ENCODE data around the gene MMP23B. TPM values are rescaled to one million over a fixed set of nuclear protein-coding genes. Genes with fewer than 3 reads are reported as not detected.
"Not testable (repeated sequence)": the region's sequence is repeated elsewhere in the genome, so short reads cannot be mapped to it uniquely, and the experiment has no call there.

The MMP23B gene
- not detected in 2 replicates for total RNA-seq (2014; rRNA removed; shearing (Covaris generic))
- polyA plus RNA-seq (2015; cell fraction: cytosol; rRNA removed), result 0.07 TPM in 1 of 2 replicates, not detected in the other
- 1.5 and 1.9 TPM in 2 replicates for polyA plus RNA-seq (2015; cell fraction: nucleus; rRNA removed)

DNA sequence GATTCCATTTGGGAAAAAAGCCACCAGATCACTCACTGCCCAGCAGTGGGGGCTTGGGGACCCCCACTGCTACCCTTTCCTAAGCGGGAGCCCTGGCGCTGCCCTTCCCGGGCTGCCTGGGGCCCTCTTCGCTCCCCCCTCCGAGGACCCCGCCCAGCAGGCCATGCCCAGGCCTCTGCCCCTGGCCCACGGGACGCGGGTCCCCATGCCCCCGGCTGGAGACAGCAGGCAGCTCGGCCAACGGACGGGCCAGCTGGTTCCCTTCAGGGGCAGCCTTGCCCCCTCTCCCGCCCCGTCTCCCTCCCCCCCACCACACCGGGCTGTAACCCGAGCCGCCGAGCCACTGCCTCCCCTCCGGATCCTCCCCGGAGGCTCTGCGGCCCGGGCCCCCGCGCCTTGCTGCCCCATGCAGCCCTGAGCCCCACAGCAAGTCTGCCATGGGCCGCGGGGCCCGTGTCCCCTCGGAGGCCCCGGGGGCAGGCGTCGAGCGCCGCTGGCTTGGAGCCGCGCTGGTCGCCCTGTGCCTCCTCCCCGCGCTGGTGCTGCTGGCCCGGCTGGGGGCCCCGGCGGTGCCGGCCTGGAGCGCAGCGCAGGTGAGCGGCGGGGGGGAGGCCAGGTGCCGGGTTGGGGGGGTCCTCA is at the start of gene MMP23B:
TSS of gene MMP23B (plus strand) at position 392 of the 639 bp plus-strand sequence. CDS start at position 438, 46 bp downstream.
- DNase-seq (ENCODE audit: low read depth), result no peak

DNA sequence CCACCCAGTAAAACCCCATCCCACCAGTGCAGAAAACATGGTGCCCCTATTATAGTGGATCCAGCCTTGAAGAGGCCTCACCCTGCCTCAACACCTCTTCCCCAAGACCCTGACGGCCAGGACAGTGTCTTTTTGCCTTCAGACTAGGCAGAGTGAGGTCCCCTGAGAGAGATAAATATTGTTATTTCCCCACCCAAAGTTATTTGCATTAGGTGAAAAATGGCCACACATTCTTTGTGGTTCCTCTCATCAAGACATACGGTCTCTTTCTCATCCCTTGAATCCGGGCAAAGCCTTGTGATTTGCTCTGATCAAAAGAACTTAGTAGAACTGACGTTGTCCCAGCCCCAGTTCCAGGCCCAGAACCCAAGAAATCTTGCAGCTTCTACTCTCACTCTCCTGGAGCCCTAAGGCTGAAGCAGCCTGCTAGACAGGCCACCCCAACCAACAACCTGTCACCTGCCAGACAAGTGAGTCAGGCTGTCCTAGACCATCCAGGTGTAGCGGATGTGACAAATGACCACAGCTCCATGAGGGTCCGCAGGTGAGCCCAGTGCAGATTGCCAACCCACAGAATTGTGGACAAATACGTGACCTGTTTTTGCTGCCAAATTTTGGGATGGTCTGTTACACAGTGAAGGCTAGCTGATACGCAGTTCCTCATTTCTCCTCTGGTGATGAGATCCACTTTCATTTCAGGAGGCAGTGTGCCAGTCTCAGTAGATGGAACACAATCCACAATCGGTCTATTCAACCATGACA is 49.2 kb upstream of the MMP23B start:
- no peak for DNase-seq (ENCODE audit: low read depth)

DNA sequence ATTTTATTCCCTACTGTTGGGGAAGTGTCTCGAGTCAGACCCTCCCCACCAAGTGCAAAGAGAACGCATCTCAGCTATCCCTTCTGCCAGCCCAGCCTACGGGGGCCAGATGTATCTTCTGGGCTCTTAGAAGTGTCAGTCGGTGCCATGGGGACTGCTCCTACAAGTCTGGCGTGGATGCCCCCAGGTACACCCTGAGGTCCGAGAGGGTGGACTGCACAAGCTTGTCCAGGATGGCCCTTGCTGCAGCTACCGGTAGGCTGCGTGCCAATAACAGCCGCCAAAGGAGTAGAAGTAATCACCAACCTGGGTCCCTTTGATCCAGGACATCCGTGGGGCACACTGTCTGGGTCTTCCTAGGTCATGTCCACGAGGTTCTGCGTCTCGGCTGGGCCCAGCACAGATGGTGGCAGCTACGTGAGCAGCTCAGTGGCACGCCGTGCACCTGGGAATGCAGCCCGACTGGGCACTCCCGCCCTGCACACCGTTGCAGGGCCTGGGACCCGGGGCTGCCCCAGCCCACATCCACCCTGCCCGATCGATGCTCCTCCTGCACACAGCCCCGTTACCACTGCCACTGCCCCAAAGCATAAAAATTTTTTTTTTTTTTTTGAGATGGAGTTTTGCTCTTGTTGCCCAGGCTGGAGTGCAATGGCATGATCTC is 48.5 kb upstream of the MMP23B start:
- DNase-seq (ENCODE audit: low read depth), result no peak

DNA sequence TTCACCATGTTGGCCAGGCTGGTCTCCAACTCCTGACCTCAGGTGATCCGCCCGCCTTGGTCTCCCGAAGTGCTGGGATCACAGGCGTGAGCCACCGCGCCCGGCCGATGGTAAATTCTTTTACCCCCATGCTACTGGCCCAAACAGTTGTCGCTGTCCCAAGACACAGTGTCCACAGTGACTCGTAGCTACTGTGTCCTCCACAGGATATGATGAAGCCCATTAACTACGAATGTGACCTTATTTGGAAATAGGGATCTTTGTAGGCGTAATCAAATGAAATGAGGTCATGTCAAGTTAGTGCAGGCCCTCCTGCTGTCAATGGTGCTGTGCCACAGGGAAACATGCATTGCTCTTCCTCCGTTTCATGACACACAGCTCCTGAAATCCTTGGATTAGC is 40.5 kb upstream of the MMP23B start:
- peak; percentile 48 for DNase-seq (ENCODE audit: low read depth)

GRCh38 chr1:1593834-1594601 is 38.0 kb upstream of the MMP23B start:
- DNase-seq (ENCODE audit: low read depth), result no peak

GRCh38 chr1:1594602-1595260 is 37.2 kb upstream of the MMP23B start:
- no peak for DNase-seq (ENCODE audit: low read depth)

DNA sequence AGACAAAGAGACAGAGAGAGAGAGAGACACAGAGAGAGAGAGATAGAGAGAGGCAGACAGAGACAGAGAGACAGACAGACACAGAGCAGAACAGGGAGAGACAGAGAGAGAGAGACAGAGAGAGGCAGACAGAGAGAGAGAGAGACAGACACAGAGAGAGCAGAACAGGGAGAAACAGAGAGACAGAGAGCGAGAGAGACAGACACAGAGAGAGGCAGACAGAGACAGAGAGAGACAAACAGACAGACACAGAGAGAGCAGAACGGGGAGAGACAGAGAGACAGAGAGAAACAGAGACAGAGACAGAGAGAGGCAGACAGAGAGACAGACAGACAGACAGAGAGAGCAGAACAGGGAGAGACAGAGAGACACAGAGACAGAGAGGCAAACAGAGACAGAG is 36.6 kb upstream of the MMP23B start:
- DNase-seq (ENCODE audit: low read depth), result not testable (repeated sequence)

GRCh38 chr1:1596493-1597274 is 35.3 kb upstream of the MMP23B start:
- DNase-seq (ENCODE audit: low read depth), result no peak

- DNase-seq (ENCODE audit: low read depth), result no peak
These were observed 34.6 kb upstream of the MMP23B start for GRCh38 chr1:1597275-1597930.

DNA sequence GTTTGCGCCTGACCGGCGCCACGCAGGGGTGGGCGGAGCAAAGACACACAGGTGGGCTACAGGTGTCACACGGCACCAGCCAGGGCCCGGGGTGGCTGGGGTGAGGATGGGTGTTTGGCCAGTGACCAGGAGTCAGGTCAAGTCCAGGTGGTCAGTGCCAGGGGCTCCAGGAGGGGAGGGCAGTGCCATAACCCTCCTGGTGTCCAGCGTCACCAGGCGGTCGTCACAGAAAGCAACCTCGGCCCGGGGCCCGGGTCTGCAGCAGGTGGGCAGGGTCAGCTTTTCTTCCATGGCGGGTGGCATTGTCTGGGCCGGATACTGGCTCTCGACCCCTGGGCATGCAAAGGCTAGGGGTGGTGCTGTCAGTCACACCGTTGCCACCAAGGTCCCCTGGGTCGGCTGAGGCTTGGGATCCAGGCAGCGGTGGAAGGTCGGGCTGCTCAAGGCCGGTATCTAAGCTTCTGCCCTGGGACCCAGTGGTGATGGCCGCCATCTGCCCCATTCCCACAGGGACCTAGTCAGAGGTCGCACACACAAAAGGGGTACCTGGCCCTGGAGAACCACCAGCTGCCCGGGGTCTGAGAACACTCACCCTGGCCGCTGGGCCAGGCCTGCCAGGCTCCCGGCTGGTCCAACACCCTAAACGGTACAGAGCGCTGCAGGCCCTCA is 33.8 kb upstream of the MMP23B start:
- DNase-seq (ENCODE audit: low read depth), result no peak

DNA sequence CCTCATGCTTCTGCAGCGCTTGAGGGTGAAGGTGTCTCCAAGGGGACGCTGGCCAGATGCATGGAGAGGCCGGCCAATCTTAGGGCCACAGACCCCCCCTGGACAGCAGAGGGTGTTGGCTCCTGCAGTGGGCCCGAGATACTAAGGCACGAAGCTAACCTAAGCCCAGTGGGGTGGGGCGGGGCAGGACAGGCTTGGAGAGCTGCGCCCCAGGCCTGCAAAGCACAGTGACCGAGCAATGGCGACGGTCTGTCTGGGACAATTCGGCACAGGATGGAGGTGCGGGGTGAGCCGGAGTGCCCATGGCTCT is 33.3 kb upstream of the MMP23B start:
- DNase-seq (ENCODE audit: low read depth), result no peak

GRCh38 chr1:1599030-1599934 is 32.7 kb upstream of the MMP23B start:
- DNase-seq (ENCODE audit: low read depth), result no peak

DNA sequence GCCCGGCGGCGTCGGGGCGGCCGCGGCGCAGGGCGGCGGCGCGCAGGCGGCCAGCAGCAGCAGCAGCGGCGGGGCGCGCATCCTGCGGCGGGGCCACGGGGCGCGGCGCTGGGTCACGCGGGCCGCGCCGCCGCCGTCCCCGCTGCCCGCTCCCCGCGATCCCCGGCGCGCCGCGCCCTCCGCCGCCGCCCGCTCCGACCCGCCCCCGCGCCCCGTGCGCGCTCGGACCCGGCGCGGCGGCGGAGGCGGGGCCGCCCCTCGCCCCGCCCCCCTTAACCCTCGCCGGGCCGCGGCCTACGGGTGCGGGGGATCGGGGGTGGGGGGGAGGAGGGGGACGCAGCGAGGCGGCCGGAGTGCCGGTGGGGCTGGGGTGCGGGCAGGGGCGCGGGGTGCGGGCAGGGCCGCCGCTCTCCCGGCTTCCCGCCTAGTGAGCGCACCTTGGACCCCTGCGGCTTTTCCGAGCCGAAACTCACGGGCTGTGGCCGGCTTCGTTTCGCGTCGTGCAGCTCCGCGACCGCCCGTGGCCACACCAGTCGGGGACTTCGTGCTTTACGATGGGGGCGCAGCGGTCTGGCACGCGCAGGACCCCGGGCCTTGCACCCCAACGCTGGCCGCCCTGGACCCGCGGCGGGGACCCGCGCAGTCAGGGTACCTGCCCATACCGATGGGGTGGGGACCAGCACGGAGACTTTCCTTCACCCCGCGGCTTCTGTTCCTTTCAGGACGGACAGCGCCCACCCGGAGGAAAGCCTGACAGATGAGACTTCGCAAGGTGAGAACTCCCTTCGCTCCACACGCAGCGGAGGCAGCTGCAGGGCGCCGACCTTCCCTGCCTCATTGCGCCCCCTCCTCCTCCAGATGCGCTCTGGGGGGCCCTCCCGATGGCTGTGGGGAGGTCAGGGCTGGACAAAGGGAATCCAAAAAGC is 31.8 kb upstream of the MMP23B start, which contains the start of gene FNDC10:
TSS of gene FNDC10 (minus strand) at position 201 of the 926 bp plus-strand sequence. CDS start at position 81, 120 bp downstream.
- no peak for DNase-seq (ENCODE audit: low read depth)

GRCh38 chr1:1600861-1601563 is 31.0 kb upstream of the MMP23B start:
- no peak for DNase-seq (ENCODE audit: low read depth)

DNA sequence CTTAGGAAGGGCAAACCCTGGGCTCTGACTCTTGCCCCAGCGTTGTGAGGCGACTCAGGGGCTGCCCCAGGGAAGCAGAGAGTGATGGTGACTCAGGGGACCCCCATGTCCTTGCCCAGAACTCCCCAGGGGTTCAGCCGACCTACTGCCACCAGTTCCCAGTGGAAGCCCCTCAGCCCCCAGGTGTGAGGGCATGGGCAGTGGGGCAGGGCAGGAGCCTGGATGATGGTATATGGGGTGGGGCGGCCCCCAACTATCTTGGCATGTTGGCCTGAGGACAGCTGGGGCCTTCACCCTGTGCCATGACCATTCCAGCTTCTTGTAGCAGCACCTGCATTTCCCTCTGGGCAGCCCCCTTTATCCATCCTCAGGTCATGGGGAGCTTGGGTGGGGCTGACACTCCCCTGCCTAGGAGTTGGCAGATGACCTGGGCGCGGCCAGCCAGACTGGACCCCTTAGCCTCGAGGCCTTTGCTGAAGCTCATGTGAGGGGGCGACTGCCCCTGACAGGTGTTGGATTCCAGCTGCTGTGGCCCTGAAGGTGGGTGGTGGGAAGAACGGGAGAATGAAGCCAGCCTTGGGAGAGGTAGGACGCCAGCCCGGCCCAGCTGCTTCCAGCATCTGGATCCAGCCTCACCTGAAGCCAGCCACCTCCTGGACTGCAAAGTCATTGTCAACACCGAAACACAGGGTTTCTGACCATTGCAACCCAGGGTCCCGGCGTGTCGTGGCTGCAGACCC is 30.2 kb upstream of the MMP23B start:
- no peak for DNase-seq (ENCODE audit: low read depth)

Measured in HT1080 (cell line).